ENCODE data around the gene SPDYE2.
"Not testable (repeated sequence)": the region's sequence is repeated elsewhere in the genome, so short reads cannot be mapped to it uniquely, and the experiment has no call there.

SPDYE2 gene

GRCh38 chr7:102532127-102532526, 18.9 kb upstream of the SPDYE2 start:
- DNase-seq; in situ Hi-C loops (cut with MboI; ENCODE audit: low pct_unique_long_range_greater_than_20kb, low sequenced_read_pairs): not testable (repeated sequence)

- DNase-seq; in situ Hi-C loops (cut with MboI; ENCODE audit: low pct_unique_long_range_greater_than_20kb, low sequenced_read_pairs): not testable (repeated sequence)
These were observed 15.9 kb upstream of the SPDYE2 start for GRCh38 chr7:102535062-102535615.

- in situ Hi-C loops (cut with MboI; ENCODE audit: low pct_unique_long_range_greater_than_20kb, low sequenced_read_pairs); DNase-seq: not testable (repeated sequence)
These were observed 10.4 kb upstream of the SPDYE2 start for GRCh38 chr7:102540604-102541003.

- in situ Hi-C loops (cut with MboI; ENCODE audit: low pct_unique_long_range_greater_than_20kb, low sequenced_read_pairs); DNase-seq: not testable (repeated sequence)
These were observed 8.9 kb upstream of the SPDYE2 start for GRCh38 chr7:102542083-102542482.

GRCh38 chr7:102542771-102543170, 8.3 kb upstream of the SPDYE2 start:
- DNase-seq; in situ Hi-C loops (cut with MboI; ENCODE audit: low pct_unique_long_range_greater_than_20kb, low sequenced_read_pairs): not testable (repeated sequence)

- in situ Hi-C loops (cut with MboI; ENCODE audit: low pct_unique_long_range_greater_than_20kb, low sequenced_read_pairs) = not testable (repeated sequence)
These were observed 7.4 kb upstream of the SPDYE2 start, which contains the start of gene UPK3BL2 for GRCh38 chr7:102543596-102543995. UPK3BL2 (minus strand) TSS chr7:102543696; CDS start chr7:102543636, 60 bp downstream.

GRCh38 chr7:102544372-102544771, 6.7 kb upstream of the SPDYE2 start:
- DNase-seq; in situ Hi-C loops (cut with MboI; ENCODE audit: low pct_unique_long_range_greater_than_20kb, low sequenced_read_pairs): not testable (repeated sequence)

More at GRCh38 chr7:102543596-102543995, 7.4 kb upstream of the SPDYE2 start, which contains the start of gene UPK3BL2:
- DNase-seq = not testable (repeated sequence)

- DNase-seq; in situ Hi-C loops (cut with MboI; ENCODE audit: low pct_unique_long_range_greater_than_20kb, low sequenced_read_pairs): not testable (repeated sequence)
These were observed 5.7 kb upstream of the SPDYE2 start for GRCh38 chr7:102545288-102545687.

GRCh38 chr7:102546353-102546752, 4.7 kb upstream of the SPDYE2 start:
- DNase-seq; in situ Hi-C loops (cut with MboI; ENCODE audit: low pct_unique_long_range_greater_than_20kb, low sequenced_read_pairs): not testable (repeated sequence)

- DNase-seq; in situ Hi-C loops (cut with MboI; ENCODE audit: low pct_unique_long_range_greater_than_20kb, low sequenced_read_pairs): not testable (repeated sequence)
These were observed 17.6 kb downstream of the SPDYE2 start for GRCh38 chr7:102568620-102569019.

GRCh38 chr7:102572261-102573239, 21.5 kb downstream of the SPDYE2 start, which contains the start of gene POLR2J3:
POLR2J3 (minus strand) TSS chr7:102572583; CDS start chr7:102572521, 62 bp downstream.
- in situ Hi-C loops (cut with MboI; ENCODE audit: low pct_unique_long_range_greater_than_20kb, low sequenced_read_pairs); DNase-seq: not testable (repeated sequence)

GRCh38 chr7:102574607-102575006, 23.6 kb downstream of the SPDYE2 start:
- DNase-seq; in situ Hi-C loops (cut with MboI; ENCODE audit: low pct_unique_long_range_greater_than_20kb, low sequenced_read_pairs): not testable (repeated sequence)

GRCh38 chr7:102576363-102576762, 25.3 kb downstream of the SPDYE2 start:
- DNase-seq; in situ Hi-C loops (cut with MboI; ENCODE audit: low pct_unique_long_range_greater_than_20kb, low sequenced_read_pairs): not testable (repeated sequence)

GRCh38 chr7:102577315-102578240, 26.6 kb downstream of the SPDYE2 start:
- in situ Hi-C loops (cut with MboI; ENCODE audit: low pct_unique_long_range_greater_than_20kb, low sequenced_read_pairs) = not testable (repeated sequence)

GRCh38 chr7:102578486-102578885, 27.5 kb downstream of the SPDYE2 start:
- in situ Hi-C loops (cut with MboI; ENCODE audit: low pct_unique_long_range_greater_than_20kb, low sequenced_read_pairs); DNase-seq: not testable (repeated sequence)

More at GRCh38 chr7:102577315-102578240, 26.6 kb downstream of the SPDYE2 start:
- DNase-seq = not testable (repeated sequence)

GRCh38 chr7:102581722-102582121, 30.7 kb downstream of the SPDYE2 start:
- in situ Hi-C loops (cut with MboI; ENCODE audit: low pct_unique_long_range_greater_than_20kb, low sequenced_read_pairs); DNase-seq: not testable (repeated sequence)

- in situ Hi-C loops (cut with MboI; ENCODE audit: low pct_unique_long_range_greater_than_20kb, low sequenced_read_pairs); DNase-seq: not testable (repeated sequence)
These were observed 32.5 kb downstream of the SPDYE2 start for GRCh38 chr7:102583495-102583894.

- DNase-seq; in situ Hi-C loops (cut with MboI; ENCODE audit: low pct_unique_long_range_greater_than_20kb, low sequenced_read_pairs): not testable (repeated sequence)
These were observed 38.8 kb downstream of the SPDYE2 start for GRCh38 chr7:102589857-102590256.

All from KBM-7 (cell line).